Astrocyte (in vitro differentiated cells and primary cell): ENCODE data around the gene FAM193B.

ENCODE experiments used
- CTCF ChIP-seq: IDR thresholded peaks from 2 replicates; pipeline ENCODE4 v1.5.1; 2011; ENCODE audit warnings: low read depth, mild to moderate bottlenecking, inconsistent platforms, low read length, moderate library complexity; ENCODE audit not compliant: insufficient read depth
- EZH2 ChIP-seq: IDR thresholded peaks from 2 replicates; pipeline ENCODE4 v1.6.1; 2012; ENCODE audit warnings: mild to moderate bottlenecking, low read length, inconsistent platforms; ENCODE audit not compliant: insufficient read depth

GRCh38 chr5:177486256-177486655 is 68.1 kb downstream of the FAM193B start:
- TF ChIP-seq CTCF (no peak), EZH2 (no peak)
